Activated CD4-positive, alpha-beta T cell treated with anti-CD3 and anti-CD28 coated beads, Interleukin-2, amount 50 U/mL, for 1 hour (primary cell): ENCODE results near the gene GPR149.
A peak's percentile ranks its signal among the peaks of the same experiment; 100 is the strongest.

Experiments used
- DNase-seq: peaks from one replicate; pipeline ENCODE4 v3.0.0-alpha.2; 2020

The GPR149 gene

DNA sequence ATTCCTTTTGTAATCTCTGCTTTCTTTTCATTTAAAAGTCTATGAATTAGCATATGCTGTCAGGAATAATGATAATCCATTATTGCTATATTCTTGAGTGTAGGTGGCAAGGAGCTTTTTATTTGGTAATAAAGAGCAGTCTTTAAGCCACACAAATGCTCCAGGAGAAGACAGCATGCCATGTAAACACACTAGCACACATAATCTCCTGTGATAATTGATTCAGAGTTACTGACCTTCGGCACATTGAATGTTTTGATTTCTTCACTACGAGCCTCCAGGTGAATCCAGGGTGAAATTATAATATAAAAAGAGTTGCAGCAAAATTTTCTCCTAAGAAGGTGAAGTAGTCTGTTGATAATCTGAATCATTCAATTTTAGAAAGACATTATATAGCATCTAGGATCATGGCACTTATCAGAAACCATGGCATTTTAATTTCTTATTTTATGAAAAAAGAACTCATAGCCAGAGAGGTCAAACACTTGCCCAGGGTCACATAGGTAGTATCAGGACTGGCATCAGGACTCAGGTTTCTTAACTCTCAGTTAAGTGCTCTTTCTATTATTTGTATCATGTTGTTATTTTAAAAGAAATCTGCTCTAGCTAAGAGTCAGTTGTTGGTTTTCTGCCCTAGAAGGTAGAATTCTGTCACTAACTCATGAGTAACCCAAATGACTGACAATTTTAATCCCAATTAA, 84.4 kb downstream of the GPR149 start:
- DNase-seq = no peak

DNA sequence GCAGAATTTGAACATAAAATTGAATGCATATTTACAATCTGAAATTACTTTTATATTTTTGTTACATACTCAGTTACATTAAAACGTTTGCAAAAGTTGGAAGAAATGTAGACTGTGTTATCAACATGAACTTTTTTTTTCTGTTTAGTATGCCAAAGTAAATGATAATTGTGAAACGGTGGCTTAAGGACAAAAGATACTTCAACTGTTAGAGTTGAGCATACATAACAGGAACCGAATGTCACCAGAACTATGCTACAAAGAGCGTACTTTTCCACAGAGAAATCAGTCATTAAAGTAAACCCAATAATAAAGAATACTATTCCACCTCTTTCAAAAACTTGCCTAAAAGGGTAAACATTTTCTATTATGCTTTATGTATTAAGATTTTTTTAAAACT, 91.4 kb downstream of the GPR149 start:
- no peak for DNase-seq

DNA sequence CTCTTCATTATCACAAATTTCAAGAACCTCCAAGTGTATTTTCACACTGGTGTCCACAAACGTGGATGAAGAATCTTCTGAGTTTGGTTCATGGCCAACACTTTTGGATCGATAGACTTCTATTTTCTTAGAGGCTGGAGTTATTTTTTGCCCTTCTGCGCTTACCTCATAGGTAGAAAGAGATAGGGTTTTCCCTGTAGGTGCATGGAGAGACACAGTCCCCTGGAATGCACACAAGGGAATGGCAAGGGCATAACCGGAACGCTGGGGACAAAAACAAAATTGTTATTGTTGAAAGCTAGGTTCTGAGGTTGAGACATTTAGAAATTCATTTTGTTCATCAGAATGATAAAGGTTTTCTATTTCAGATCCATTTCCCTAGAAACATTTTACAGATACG, 92.0 kb downstream of the GPR149 start:
- DNase-seq = no peak

DNA sequence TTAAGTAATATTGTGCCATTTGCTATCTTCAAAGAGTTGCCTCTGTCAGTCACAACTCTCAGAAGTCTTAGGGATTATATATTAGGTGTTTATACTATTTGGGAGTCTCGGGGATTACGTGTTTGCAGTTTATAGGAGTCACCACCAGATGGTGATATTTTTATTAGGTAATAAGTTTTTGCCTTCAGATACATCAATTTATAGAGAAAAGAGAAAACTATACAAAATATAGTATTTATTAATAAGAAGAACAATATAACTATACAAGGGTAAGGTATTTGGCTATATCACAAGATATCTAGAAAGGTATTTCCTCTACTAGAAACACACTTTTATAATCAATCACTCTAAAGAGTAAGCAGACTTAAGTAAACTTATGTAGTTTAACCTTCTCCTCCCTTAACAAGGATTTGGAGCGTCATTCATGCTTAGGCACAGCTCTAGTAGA, 95.0 kb downstream of the GPR149 start:
- no peak for DNase-seq

DNA sequence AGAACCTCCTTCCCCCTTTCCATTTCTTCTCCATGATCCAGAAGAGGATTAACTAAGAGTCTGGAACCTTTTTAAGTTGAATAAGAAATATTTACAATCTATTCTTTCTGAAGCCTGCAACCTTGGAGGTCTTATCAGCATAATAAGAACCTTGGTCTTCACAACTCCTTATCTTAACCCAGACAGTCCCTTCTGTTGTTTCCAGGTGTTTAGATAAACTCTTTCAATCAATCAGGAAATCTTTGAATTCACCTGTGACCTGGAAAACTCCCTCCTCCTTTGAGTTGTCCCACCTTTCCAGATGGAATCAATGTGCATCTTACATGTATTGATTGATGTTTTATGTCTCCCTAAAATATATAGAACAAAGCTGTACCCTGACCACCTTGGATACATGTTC, 102.1 kb downstream of the GPR149 start:
- DNase-seq = no peak

DNA sequence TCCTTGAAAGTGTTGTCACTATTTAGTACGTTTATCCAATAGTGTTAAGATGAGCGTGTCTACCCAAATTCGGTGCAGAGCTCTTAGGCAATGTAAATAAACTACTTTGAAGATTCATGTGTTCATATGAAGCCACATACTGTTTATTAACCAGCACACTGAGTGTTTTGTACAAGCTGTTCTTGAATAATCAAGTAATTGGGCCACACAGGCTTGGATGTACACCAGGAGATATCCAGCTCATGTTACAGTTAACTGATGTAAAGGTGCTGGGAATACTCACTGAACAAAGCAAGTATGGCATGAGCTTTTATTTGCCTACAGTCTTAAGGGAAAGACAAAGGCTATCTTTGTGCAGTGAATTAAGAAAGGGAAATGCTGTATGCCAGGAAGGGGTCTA, 105.1 kb downstream of the GPR149 start:
- DNase-seq = no peak

DNA sequence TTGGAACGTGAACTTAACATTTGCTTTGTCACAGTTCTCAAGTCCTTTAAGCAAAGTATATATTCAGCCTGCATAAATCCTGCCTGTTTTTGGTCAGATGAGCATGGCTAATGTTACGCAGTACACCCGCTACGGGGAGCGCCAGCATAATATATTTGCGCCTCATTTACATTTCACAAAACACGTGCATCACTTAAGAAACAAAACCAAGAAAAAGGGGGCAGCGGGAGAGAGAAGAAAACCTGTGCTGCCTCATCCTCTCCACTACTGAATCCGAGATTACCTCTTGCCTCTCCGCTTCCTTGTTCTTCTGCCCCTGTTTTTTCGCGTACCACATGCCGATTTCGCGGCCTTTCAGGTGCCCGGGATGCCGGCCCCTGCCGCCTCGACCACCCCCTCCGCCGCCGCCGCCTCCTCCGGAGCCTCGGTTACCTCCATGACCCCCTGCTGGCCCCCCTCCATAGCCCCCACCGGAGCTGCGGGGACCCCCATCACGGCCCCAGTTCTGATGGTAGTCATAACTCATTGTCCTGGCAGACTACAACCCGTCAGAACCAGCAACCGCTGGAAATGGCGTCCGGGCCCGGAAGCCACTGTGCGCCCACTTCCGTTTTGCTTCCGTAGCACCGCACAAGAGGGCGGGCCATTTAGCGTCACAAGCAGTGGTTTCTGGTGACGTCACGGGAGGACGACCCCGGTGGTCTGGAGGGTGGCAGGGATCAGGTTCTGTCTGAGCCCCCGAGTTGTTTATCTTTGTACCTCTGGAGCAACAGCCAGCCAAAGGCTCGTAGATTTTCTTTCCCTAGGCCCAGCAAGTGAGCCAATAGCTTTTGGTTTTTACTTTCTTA, 105.9 kb downstream of the GPR149 start, which contains the start of gene DHX36:
DHX36 (minus strand) TSS at position 597 of the 848 bp plus-strand sequence; CDS start at position 526, 71 bp downstream.
- peak; percentile 87 for DNase-seq

DNA sequence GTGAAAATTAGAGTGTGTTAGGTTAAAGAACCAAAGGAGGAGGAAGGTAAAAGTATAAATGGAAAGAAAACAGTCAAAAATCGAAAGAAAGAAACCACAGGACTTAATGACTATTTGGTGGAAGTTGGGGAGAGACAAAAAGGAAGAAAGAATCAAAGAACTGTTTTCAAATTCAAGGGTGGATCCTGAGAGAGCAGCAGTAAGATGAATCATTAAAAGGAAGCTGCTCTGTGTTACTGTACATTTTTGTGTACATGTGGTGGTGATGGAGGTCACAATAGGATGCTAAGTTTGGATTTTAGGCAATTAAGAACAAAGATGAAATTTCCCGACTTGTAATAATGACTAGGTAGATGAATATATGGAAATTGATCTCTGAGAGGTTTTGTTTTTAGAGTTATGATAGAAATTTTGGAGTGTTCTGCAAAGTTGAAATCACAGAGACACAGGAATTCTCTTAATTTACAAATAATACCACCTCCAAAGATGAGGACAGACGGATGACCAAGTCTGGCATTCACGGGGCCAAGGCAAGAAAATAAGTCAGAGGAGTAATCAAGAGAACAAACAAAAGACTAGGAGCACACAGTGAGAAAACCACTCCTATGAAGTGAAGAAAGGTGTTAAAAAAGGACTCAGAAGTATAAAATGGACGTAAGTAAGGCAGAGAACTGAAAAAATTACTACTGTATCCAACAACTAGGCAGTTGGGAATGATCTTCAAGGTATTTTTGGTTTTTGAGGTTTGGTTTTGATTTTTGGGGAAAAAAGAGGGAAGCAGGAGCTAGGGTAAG, 112.8 kb downstream of the GPR149 start:
- no peak for DNase-seq

DNA sequence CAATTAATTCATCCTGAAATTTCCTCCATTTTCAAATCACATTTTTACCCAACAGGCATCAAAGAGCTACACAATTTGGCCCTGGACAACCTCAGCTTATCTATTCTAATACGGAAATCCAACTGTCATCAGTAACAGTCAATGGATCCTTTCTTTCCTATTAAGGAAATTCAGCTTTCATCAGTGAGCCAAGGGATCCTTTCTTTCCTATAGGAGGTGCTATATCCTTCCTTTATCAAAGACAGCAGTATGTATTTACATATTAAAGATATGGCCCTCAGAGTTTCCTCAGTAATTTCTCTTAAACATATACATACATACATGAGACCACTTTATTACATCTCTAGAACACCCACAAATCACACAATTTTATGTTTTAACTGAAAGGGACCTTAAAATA, 115.8 kb downstream of the GPR149 start:
- DNase-seq = no peak

DNA sequence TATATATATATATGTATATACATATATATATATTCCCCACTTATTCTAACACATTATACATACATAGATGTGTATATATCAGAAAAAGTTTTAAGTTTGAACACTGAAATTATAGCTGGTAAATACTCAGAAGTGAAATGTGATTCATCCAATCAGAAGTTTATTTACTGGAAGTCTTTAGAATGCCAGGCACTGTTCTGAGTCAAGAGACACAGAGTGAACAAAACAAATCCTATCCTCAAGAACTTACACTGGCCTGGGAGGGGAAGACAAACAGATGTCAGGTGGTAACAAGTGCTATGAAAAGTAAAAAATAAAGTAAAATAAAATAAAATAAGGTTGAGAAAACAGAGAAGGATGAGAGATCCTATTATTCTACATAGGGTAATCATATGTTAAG, 119.2 kb downstream of the GPR149 start:
- DNase-seq = no peak

DNA sequence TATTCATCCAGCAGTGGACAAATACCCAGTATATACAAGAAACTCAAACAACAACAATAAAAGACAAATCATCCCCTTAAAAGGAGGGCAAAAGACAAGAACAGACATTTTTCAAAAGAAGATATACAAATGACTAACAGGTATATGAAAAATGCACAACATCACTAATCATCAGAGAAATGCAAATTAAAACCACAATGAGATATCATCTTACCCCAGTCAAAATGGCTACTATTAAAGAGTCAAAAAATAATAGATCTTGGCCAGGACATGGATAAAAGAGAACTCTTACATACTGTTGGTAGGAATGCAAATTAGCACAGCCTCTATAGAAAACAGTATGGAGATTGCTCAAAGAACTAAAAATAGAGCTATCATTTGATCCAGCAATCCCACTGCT, 122.6 kb downstream of the GPR149 start:
- DNase-seq = no peak

DNA sequence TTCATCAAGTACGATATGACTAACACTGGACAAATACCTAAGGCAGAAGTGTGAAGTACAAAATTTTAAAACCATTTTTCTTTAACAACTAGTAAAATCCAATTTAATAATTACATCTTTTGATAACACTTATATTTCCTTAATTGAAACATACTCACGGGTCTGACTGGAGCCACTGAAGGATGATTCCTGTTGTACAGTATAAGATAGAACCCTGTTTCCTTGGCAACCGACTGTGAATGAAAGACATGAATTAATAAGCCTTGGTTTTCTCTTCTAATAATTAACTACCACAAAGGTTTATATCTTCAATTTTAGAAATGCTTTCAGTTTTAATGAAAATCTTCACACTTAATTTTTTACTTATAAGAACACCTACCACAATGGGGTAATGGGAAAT, 125.1 kb downstream of the GPR149 start:
- DNase-seq = no peak

DNA sequence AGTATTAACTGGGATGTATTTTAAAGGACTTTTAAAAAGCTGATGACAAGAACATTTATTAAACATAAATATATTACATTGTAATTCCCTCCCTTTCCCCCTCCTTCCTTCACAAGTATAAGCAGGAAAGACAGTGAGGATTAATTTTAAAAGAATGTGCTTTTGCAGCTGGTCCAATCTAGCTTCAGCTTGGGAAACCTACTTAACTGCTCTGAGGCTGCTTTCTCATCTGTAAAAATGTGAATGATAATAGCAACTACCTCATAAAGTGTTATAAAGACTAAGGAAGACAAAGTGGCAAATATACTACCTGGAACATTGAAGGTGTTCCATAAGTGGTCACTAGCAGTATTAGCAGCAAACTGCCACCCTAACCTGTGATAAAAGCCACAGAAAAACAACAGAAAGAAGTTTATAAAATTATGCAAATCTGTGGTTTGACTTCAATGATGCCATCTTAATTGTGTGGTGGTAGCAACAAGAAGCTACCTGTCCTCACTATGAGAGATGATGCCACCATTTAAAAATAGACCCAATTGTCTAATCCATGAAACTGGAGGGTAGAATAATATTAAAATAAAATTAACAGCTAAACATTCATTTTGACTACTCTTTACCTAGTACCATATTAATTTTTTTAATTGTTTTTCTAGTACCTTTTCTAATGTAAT, 125.7 kb downstream of the GPR149 start:
- DNase-seq = no peak

DNA sequence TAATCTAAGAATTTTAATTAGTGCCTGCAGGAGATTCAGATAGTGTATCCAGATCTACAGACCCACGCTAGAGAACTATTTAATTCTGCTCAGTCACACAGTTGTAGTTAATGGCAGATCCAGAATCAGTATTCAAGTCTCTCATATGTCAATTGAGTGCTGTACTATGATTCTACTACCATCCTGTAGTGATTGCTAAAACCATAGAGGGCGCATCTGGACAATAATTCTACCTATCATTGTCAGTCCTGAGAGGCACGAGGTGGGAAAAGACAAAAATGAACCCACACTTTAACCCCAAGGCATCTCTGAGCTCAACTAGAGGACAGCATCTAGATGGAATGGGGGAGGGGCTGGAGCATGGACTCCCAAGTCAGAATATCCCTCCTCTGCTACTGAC, 128.4 kb downstream of the GPR149 start:
- DNase-seq = no peak

DNA sequence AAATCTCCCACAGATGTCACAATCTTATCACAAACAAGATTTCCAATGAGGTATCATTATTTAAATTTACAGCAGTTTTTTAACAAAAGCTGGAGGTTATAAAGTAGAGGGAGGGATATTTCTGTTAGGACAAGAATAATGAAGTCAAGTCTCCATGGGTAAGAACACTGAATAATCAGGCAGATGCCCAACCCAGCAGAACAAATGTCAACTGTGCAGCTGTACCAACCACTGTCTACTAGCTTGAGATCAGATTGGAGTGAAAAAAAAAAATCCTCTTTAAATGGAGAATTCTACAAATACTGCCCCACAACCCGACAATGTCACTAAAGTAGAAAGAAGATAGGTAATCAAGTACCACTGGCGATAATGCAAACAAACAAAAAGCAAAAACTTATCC, 136.0 kb downstream of the GPR149 start:
- no peak for DNase-seq

DNA sequence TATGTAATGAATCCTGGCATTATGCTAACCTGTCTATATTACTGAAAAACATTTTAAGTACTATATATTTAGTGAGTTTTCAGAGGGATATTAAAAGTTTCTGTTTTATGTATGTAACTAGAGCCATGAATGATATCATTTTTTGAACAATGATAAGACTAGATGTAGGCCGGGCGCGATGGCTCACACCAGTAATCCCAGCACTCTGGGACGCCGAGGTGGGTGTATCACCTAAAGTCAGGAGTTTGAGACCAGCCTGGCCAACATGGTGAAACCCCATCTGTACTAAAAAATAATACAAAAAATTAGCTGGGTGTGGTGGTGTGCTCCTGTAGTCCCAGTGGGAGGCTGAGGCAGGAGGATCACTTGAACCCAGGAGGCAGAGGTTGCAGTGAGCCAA, 139.8 kb downstream of the GPR149 start:
- DNase-seq = no peak
